Neural cell (in vitro differentiated cells): ENCODE measurements around the gene C1orf21.

ENCODE experiments used
- POLR2AphosphoS5 ChIP-seq: IDR thresholded peaks from 2 replicates; pipeline ENCODE4 v1.6.1; 2012
- TF ChIP-seq, protein P1 (sequence below): IDR thresholded peaks from 2 replicates; pipeline ENCODE4 v1.6.1; 2012; ENCODE audit warnings: borderline replicate concordance

DNA sequence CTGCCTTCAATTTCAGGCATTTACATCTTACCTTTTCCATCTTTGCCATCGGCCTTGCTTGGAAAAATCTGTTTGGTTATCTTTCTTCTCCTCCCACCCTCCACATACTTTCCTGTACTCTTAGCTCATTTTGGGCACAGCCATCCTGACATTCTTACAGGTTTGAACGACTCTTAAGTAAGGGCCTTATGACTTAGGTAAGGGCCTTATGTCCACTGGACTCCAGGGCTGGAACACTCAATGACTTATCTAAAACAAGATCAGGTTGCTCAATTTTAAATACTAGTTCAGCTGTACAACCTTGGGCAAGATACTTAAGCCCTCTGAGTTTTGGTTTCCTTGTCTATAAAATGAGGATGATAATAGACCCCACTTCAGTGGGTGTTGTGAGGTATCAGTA lies 40.9 kb downstream of the C1orf21 start:
- TF ChIP-seq, protein P1, sequence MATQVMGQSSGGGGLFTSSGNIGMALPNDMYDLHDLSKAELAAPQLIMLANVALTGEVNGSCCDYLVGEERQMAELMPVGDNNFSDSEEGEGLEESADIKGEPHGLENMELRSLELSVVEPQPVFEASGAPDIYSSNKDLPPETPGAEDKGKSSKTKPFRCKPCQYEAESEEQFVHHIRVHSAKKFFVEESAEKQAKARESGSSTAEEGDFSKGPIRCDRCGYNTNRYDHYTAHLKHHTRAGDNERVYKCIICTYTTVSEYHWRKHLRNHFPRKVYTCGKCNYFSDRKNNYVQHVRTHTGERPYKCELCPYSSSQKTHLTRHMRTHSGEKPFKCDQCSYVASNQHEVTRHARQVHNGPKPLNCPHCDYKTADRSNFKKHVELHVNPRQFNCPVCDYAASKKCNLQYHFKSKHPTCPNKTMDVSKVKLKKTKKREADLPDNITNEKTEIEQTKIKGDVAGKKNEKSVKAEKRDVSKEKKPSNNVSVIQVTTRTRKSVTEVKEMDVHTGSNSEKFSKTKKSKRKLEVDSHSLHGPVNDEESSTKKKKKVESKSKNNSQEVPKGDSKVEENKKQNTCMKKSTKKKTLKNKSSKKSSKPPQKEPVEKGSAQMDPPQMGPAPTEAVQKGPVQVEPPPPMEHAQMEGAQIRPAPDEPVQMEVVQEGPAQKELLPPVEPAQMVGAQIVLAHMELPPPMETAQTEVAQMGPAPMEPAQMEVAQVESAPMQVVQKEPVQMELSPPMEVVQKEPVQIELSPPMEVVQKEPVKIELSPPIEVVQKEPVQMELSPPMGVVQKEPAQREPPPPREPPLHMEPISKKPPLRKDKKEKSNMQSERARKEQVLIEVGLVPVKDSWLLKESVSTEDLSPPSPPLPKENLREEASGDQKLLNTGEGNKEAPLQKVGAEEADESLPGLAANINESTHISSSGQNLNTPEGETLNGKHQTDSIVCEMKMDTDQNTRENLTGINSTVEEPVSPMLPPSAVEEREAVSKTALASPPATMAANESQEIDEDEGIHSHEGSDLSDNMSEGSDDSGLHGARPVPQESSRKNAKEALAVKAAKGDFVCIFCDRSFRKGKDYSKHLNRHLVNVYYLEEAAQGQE, result no peak
- no peak for TF ChIP-seq POLR2AphosphoS5
